Adipose tissue (tissue), 3 donors: ENCODE results near the gene CLEC16A. TPM values are rescaled to one million over a fixed set of nuclear protein-coding genes. Genes with fewer than 3 reads are reported as not detected.
"Not testable (repeated sequence)": the region's sequence is repeated elsewhere in the genome, so short reads cannot be mapped to it uniquely, and the experiment has no call there.

Experiments used
- H3K27ac ChIP-seq: one replicate; pipeline ENCODE4 v1.5.1; 2013; ENCODE audit warnings: low read depth, low read length
- WGBS, 3 donors: extraction: QIAGEN DNeasy Blood & Tissue Kit; methylation state at CpG; one replicate each; pipeline ENCODE4 v1.1.7; 2013; 5-methylcytosine and 5-hydroxymethylcytosine counted together
- polyA plus RNA-seq, 3 donors: library from polyadenylated mRNA; stranded (reverse); fragments of 200-250 nt; gene quantifications; one replicate each; pipeline ENCODE4 v1.2.3, GENCODE V29; 2013
- donor health status: healthy with polysubstance abuse.
- donor health status: Bipolar disorder and iron deficiency.
- donor health status: healthy.

The CLEC16A gene
- polyA plus RNA-seq, 3 donors = 4.9 to 10.9 (median 7.9) TPM

- WGBS, 3 donors = 93 to 95% (median 94%) methylated on average over 5 of the region's 5 CpGs
- no peak overlapping the region for H3K27ac ChIP-seq
These were observed 269.0 kb downstream of the CLEC16A start for GRCh38 chr16:11213373-11213772.

GRCh38 chr16:11213799-11214198 lies 269.4 kb downstream of the CLEC16A start:
- WGBS, 3 donors = 88 to 96% (median 94%) methylated on average over 7 of the region's 7 CpGs
- no peak overlapping the region for H3K27ac ChIP-seq

DNA sequence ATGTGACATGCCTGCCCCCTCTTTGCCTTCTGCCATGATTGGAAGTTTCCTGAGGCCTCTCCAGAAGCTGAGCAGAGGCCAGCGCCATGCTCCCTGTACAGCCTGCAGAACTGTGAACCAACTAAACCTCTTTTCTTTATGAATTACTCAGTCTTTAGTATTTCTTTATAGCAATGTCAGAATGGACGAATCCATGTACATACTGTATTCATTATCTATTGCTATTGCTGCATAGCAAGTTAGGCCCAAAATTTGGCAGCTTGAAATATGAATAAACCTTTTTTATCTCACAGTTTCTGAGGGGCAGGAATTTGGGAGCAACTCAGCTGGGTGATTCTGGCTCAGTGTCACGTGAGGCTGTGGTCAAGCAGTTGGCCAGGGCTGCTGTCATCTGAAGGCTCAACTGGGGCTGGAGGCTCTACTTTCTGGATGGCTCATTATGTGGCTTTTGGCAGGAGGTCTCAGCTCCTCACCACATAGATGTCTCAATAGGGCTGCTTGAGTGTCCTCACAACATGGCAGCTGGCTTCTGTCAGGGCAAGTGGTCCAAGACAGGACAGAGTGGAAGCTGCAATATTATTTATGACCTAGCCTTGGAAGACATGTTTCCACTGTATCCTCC lies 271.7 kb downstream of the CLEC16A start:
- WGBS, 3 donors = 89 to 96% (median 92%) methylated on average over 3 of the region's 3 CpGs
- no peak overlapping the region for H3K27ac ChIP-seq

- no peak overlapping the region for H3K27ac ChIP-seq
- WGBS, 3 donors = 60 to 72% (median 68%) methylated on average over 3 of the region's 3 CpGs
These were observed 273.6 kb downstream of the CLEC16A start for GRCh38 chr16:11217651-11218603.

DNA sequence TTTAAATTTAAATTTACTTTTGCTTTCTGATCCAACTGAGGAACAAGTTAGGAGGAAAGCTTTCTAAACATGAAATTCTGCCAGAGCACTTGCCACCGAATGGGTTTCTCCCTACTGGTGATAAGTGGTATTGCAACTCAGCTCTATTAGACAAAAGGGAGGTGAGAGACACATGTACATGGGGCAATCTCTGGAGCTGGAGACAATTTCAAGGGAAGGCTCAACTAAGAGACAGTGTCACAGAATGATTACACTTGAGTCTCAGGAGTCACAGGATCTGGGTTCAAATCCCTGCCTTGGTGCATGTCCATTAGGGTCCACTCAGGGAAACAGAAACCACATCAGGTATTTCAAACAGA lies 274.2 kb downstream of the CLEC16A start:
- 80 to 91% (median 82%) methylated on average over 1 of the region's 1 CpG for WGBS, 3 donors
- no peak overlapping the region for H3K27ac ChIP-seq

GRCh38 chr16:11219178-11219577 lies 274.8 kb downstream of the CLEC16A start:
- 65 to 83% (median 75%) methylated on average over 4 of the region's 4 CpGs for WGBS, 3 donors
- no peak overlapping the region for H3K27ac ChIP-seq

DNA sequence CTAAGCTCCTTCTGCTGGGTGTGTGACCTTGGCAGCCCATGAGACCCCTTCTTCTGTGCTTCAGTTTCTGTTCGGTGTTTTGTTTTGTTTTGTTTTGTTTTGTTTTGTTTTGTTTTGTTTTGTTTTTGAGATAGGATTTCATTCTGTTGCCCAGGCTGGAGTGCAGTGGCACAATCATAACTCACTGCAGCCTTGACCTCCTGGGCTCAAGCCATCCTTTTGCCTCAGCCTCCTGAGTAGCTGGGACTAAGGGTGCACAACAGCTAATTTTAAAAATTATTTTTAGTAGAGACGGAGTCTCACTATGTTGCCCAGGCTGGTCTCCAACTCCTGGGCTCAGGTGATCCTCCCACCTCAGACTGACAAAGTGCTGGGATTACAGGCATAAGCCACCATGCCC lies 276.1 kb downstream of the CLEC16A start:
- 77 to 83% (median 79%) methylated on average over 2 of the region's 2 CpGs for WGBS, 3 donors
- H3K27ac ChIP-seq = not testable (repeated sequence)

DNA sequence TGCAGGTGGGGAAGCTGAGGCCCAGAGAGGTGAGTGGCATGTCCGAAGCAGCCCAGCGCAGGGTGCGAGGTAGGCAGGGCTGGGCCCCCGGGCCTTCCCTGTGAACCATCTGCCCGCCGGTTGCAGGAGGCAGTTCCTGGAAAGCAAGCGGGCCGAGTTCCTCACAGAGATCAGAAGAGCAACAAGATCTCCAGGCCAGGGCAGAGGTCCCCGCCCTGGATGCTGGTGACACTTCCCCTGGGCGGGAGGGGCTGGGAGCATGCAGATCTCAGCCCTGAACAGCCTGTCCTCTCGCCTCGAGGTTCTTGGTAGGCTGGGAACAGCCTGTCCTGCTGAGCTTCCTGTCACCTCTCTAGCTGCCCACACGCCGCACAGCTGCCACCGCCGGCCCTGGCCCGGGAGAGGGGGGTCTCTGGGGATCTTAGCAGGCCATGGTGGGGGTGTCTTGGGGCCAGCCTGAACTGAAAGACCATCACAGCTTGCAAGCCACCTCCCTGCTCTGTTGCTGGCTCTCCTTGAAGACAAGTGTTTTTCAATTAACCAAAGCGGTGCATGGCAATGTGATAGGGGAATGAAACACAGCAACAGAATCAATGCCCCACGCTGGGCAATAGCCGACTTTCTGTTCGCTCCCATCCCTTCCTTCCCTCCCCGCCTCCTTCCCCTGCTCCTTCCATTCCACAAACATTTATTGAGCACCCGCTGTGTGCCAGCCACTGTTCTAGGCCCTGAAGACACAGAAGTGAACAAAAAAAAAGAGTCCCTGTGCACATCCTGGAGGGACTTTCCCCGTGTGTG lies 279.9 kb downstream of the CLEC16A start:
- WGBS, 3 donors = 36 to 60% (median 42%) methylated on average over 24 of the region's 24 CpGs
- H3K27ac ChIP-seq = peak overlapping the region; percentile 3

DNA sequence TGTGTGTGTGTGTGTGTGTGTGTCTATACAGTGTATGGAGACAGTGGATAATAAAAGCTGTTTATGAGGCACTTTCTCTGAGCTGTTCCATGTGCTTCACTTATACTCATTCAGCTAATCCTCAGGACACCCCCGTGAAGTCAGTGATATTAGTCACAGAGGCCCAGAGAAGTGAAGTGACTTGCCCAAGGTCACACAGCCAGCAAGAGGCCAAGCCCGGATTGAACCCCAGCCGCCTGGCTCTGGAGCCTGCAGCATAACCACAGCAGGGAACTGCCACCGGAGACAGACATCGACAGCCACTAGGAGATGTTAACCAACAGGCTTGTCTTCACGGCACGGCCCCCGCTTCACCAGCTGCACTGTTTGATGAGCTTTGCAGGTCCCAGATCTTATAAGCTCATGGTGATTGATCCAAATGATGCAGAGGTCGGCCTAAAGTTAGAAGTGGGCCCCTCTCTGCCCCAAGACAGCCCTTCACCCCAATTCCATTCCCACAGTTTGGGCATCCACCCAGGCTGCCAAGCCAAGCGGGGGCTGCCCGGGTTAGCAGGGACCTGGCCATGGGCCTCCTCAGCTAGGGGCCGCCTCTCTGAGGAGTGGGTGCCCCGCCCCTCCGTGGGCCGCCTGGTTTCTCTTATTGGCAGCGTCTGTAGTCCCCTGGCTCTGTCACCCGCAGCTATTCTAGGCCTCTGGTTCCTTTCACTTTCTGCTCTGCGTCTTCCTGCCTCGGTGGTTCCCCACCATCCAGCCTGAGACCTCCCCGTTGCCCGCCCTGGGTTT lies 280.7 kb downstream of the CLEC16A start:
- H3K27ac ChIP-seq = no peak overlapping the region
- 41 to 61% (median 58%) methylated on average over 21 of the region's 21 CpGs for WGBS, 3 donors

DNA sequence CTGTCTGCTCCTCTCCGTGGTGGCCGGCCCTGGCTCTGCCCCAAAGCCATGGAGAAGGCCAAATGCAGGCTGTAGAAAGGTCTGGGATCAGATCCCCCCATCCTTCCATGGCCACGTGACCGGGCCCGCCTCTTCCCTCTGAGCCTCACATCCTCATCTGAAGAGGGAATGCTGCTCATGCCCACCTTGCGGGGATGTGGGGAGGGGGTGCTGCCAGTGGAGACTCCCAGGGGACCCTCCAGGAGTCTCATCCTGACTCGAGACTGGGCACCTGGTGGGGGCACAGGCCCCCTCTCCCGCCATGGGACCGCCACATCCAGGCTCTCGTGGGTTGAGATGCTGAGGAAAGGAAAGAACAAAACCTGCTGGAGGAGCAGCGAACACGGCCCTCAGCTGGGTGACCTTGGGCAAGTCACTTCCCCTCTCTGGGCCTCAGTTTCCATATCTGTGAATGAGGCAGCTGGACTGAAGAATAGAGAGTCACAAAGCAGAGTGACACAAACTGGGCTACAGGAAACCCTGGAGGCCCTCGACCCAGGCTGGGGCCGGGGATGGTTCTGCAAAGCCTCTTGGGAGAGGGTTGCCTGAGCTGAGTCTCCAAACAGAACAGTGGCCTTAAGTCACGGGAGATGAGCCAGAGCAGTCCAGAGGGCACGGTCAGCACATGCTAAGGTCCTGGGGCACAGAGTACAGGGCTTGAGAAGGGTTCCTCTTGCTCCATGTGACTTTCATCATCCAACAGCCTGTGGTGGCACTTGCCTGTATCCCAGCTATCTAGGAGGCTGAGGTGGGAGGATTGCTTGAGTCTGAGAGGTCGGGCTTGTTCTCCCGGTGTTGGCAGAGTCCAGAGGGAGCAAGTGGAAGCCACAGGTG lies 281.5 kb downstream of the CLEC16A start:
- 72 to 83% (median 81%) methylated on average over 16 to 18 of the region's 18 CpGs for WGBS, 3 donors
- no peak overlapping the region for H3K27ac ChIP-seq

GRCh38 chr16:11229432-11229831 lies 285.1 kb downstream of the CLEC16A start:
- WGBS, 3 donors = 73 to 81% (median 79%) methylated on average over 5 of the region's 5 CpGs
- H3K27ac ChIP-seq = no peak overlapping the region

- WGBS, 3 donors = 71 to 82% (median 76%) methylated on average over 4 of the region's 4 CpGs
- no peak overlapping the region for H3K27ac ChIP-seq
These were observed 285.5 kb downstream of the CLEC16A start for GRCh38 chr16:11229906-11230305.

- 74 to 85% (median 80%) methylated on average over 10 of the region's 10 CpGs for WGBS, 3 donors
- no peak overlapping the region for H3K27ac ChIP-seq
These were observed 287.1 kb downstream of the CLEC16A start for GRCh38 chr16:11231367-11231970.
